HG03025 (cell line): ENCODE results near the gene ABI3BP.

Experiments
- ATAC-seq: cut with Tn5 transposase; IDR thresholded peaks from one replicate; pipeline ENCODE4 v1.9.1; 2021; ENCODE audit warnings: mild to moderate bottlenecking, moderate library complexity; ENCODE audit not compliant: unreplicated experiment, low FRiP score

ABI3BP gene

DNA sequence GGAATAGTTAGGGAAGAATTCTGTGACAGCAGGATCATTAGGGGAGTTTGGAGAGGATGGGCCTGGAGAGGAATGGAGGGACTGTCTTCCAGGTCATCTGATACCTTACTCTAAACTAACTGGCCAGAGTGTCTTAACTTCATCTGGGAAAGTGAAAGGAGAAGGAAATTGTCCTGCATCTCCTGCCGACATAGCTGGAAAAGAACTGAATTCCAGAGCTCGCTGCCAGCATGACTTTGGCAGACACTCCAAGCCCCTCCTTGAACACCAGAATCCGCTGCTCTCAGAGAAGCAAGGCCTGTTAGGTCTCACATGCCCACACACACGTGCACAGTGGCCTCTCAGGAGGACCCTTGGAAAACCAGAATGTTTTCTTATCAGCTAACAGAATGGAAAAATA lies 10.5 kb downstream of the ABI3BP start:
- no peak for ATAC-seq

DNA sequence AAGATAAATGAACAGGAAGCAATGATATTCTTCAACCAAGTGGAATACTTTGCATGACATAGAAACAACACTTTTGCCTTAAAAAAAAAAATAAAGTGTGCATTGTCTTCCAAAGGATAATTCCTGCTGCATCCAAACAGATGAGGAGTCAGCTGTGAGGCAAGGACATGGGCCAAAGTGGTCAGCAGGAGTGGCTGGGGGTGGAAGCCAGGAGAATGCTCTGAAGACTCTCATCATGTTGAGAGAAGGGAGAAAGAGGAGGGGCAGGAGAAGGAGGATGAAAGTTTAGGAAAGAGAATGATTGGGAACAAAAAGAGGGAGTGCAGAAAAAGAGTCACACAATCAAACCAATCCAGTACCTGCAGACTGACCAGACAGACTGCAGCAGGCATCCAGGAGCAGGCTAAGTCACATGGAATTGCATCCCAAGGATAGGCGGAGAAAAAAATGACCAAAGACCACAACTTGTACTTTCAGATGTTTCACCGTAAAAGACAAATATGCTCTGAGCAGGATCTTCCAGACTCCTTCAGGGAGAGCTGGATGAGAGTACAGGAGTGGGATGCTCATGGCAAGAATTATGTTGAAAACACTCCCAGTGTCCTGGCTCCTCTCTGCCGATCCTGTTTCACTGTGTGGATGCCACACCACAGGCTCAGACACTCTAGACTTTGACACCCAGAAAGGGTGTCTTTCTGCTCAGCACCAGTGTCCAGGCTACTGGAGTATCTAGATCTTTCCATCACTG lies 11.9 kb downstream of the ABI3BP start:
- no peak for ATAC-seq

DNA sequence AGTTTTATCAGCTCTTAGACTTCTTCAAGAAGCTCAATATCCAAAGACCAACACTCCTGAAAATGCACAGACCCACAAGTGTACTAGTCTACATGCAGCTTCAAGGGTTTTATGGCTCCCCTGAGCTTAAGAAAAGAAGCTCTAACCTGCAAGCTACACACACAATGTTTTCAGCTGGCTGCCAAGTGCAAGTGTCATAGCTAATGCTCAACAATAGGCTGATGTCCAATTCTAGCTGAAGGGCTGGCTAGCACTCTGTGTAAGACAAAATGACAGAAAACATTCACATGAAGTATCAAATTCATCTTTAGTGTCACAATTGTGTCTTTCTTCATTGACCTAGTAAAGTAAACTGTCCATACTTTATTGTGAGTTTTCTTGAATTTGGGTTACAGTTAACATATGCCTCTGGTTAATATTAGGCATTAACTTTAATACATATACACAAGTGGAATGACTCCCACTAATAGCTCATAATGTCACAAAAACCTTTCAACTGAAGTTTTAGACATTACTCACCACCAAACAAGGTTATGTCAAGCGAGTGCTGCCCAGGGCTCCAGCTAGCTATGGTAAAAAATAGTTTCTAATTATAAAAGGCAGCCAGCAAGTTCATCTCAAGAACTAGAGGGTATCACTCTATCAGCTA lies 15.1 kb downstream of the ABI3BP start:
- ATAC-seq = no peak

DNA sequence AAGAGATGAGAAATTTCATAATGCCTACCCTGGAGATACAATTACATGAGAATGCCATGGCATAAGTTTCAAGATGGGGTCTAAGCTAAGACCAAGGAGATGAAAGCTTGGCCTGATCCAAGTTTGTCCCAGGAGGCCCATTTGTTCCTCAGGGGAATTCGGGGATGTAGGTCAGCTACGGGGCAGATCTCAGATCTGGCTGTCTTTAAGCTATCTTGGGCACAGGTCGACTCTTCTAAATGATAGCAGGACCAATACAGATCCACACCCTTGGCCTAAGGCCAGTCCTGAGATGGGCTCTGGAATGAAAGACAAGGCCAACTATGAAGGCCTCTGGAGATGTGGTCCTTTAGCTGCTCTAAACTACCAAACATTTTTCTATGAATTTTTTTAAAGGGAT lies 16.6 kb downstream of the ABI3BP start:
- ATAC-seq = no peak

DNA sequence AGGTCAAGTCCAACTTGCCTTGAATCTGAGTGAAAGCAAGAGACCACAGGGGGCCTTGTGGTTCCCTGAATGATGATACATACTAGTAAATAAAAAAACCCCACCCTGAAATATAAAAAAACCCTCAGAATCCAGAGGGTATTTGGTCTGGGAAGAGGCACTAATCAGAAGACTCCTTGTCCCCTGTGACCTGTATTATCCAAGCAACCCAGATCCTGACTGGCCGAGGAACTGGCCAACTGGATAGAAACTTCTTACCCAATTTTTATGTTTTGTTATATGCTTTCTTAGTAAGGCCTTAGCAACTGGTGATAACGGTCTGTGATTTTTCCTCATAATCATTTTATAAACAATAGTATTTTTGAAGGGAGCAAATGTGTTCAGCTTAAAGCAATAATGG lies 17.5 kb downstream of the ABI3BP start:
- no peak for ATAC-seq

DNA sequence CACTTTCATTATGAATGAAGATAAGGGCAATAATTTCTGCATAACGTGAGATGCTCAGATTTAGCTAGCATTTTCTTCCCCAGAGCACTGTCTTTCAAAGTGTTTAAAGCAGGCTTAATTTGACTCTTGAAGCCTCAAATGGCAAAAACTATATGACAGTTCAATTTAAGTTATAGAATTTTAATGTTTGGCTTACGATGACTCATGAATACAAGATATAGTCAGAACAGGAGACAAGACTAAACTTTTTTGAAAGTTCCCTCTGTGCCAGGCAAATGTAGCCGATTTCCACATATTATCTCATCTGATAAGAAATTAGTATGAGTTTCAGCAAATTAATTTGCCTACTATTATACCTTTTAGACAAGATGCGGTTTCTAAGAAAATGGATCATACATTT lies 19.6 kb downstream of the ABI3BP start:
- no peak for ATAC-seq

DNA sequence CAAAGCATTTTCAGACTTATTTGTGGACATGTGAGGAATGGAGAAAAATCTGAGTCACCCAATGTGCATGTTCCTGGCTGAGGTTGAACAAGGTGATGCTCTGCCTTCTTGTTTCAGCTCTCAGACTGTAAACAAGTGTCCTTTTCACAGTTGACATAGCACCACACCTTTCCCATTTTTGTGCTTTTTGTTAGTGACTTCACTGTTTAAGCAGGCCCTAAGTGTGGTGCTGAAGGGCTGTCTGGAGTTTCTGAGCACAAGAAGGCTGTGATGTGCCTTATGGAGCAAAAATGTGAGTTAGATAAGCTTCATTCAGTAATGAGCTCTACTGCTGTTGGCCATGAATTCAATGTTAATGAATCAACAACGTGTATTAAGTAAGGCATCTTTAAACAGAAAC lies 20.4 kb downstream of the ABI3BP start:
- ATAC-seq = no peak

DNA sequence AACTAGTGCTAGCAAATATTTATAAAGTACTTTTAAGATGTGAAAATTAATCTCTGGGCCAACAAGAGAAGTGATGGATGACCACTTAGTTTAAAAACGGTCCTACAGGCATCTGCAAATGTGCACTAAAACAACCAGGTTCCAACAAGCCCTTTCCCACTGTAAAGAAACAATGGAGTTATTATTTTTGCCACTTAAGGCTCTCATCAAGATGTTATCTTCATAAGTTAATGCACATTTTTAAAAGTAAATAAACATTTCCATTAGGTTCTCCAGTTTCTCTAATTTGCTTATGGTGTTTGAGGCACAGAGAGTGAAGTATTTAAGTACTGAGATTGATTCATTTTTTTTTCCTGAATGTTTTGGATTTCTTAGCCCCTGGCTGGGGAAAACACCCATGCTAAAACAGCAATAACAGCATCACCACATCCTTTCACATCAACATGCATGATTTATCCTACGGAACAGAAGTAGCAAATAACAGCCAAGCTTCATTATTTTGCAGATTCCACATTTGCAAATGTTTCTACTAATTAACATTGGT lies 20.8 kb downstream of the ABI3BP start:
- ATAC-seq = no peak

DNA sequence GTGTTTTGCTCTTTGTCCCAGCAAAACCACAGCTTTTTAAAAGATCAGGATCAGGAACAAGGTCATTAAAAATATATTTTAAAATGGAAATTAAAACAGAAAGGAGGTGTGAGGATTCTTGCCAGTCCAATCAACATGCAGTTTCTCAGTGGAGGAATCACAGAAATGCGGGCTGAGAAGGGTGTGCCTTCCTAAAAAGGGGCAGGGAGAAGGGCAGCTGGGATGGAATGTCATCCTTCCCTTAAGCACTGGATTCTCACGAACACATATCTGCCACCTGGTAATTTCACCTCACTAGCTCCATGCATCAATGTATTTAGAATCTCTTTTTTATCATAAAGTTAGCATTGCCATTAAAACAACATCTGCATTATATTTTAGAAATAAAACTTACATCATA lies 21.4 kb downstream of the ABI3BP start:
- no peak for ATAC-seq

DNA sequence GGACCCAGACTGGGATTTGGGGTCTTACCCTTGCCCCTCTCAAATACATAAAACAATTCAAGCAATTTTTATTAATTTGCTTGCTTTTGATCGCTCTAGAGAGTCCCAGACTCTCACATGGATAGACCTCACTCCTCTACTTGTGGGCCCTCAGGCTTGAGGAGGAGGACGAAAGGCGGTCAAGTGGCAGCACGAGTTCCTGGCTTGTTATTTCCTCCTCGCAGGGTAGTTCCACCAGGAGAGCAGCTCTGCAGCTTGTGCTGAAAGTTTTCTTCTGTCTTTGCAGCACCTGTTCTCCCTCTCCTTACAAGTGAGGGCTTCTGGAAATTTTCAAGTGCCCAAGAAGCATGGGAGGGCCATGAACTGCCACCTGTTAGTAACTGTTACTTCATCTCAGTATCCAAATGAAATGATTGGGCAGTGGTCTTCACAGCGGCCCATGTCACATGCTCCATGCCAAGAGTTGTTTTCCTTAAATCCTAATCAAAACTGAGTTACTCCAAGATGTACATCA lies 22.7 kb downstream of the ABI3BP start:
- ATAC-seq = no peak

DNA sequence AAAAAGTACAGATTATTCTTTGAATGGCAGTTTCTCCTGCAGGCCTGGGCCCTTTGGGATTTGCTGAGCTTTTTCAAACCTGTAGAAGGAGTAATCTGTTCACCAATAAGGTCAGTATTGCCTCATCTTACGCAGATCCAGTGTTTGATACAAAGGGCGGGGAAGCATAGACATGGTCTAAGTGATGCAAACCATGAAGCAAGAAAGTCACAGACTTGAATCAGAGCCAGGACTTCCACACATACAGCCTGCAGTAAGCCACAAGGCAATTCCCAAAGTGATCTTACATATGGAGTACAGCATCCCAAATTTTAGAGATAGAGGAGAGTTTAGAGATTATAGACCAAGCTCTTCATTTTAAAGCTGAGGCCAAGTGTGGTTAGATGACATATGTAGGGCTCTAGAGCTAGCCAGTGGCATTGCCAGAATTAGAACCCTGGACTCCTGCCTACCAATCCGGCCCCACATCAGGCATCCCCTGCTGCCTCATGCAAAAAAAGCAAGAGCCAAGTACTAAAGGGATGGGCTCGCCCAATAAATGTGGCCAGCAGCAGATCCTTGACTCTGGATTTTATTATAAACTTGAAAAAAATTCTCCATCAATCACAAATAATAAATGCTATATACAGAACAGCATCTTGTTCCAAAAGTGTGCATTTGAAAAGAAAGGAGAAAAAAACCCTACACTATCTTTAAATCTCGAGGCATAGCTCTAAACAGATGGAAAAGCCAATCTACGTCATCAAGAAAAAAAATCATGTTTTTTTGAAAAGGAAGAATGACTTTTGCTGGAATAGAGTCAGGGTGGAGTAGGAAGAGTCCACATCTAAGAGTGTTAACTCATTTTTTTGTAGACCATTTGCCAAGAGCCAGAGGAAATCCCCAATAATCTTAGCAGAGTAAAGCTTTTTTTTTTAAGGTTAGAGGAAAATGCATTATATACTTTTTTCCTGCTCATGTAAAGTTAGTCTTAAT lies 24.0 kb downstream of the ABI3BP start:
- no peak for ATAC-seq

DNA sequence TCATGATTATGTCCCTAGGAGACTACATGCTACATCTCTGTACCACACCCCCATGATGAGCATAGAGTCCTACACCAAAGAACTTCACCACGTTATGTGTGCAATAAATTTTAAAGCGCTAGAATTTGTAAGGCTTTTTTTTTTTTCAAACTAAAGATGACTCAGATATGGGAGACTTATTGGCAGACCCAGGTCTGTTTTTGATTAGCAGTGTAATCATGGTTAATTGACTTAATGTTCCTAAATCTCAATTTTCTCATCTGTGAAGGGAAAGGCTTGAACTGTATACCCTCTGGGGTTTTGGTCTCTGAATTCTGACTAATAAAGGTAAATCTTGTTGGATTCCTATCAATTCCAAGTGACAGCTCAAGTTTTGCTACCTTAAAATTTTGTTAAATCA lies 26.4 kb downstream of the ABI3BP start:
- ATAC-seq = no peak

DNA sequence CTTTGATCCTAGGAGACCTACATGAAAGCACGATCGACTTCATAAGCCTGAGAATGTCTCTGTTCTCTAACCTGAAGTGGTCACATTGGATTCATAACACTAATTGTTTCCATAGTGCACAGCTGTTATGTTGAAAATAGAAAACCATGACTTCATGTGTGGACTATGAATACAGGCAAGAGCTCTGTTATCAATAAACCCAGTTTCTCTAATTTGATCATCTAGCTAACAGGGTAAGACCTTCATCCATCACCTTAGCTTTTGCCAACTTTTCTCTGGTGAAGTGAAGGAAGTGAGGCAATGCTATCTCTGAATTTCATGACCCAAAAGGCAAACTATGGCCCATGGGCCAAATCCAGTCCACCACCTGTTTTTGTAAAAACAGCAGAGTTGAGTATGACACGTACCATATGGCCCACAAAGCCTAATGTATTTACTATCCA lies 27.2 kb downstream of the ABI3BP start:
- no peak for ATAC-seq

DNA sequence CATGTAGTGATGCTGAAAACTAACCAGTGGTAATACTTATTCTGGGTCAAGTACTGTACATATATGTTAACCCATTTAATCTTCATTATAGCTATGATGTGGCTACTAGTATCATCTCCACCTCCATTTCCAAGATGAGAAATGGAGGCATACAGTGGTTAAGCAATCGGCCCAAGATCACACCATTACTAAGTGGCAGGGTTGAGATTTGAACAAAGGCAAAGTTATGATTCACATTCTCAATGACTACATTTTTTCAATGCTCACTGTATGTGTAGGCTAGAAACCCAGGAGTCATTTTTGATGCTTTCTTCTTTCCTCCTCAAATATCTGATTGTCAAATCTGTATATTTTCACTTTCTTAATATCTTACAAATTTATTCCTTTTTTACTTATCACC lies 30.2 kb downstream of the ABI3BP start:
- ATAC-seq = no peak

DNA sequence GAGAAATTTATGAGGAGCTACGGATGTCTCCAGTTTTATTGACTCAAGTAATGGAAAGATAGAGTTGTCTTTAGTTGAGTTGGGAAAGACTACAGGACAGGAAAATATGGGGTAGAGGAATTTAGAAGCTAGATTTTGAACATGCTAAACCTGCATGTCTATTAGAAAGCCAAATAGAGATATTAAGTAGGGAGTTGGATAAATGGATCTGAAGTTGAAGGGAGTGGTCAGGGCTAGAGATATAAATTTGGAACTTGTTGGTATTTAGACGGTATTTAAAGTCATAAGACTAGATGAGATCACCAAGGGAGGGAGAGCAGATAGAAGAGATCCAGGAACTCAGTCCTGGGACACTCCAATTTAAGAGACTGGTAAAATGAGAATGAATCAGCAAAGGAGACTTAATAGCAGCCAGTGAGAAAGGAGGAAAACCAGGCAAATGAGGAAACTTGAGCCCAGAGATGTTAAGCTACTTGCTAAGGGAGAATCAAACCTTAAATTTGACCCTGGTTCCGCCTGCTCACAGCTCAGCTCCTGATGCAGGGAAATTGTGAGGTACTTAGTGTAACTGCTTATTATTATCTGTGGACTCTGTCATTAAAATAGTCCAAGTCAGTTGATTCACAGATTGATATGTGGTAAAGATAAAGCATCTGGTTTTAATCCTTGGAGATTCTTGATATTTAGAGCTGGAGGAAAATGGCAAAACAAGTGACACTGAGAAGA lies 35.8 kb downstream of the ABI3BP start:
- no peak for ATAC-seq

DNA sequence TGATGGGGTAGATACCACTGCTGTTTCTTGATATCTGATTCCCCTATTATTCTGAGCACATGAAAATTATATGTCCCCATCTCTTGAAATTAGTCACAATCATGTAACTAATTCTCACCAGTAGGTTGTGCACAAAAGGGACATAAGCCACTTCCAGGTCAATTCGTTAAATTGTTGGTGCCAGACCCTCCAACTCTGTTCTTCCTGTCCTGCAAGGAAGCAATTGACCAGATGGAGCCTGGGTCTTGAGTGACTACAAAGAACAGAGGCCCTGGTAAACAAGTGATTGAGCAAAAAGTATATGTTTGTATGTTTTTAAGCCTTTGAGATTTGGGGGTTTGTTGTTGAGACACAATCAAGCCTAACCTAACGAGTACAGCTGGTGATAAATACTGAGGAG lies 36.9 kb downstream of the ABI3BP start:
- no peak for ATAC-seq

DNA sequence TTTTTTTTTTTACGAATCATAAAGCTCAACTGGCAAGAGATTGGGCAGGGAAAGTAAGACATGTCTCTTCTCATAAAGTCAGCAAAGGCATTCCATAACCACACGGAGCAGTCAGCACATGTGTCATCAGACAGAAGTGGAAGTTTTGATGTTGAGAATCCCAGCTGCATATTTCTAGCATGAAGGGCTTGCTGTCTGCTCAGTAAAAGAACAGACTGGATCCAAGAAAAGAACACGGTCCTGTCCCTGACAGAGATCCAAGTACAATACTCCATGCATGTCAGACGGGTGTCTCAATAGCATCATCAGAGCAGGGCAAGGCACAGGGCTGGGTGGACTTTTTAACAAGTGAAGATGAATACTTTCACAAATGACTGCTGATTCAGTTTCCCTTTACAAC lies 38.2 kb downstream of the ABI3BP start:
- no peak for ATAC-seq

DNA sequence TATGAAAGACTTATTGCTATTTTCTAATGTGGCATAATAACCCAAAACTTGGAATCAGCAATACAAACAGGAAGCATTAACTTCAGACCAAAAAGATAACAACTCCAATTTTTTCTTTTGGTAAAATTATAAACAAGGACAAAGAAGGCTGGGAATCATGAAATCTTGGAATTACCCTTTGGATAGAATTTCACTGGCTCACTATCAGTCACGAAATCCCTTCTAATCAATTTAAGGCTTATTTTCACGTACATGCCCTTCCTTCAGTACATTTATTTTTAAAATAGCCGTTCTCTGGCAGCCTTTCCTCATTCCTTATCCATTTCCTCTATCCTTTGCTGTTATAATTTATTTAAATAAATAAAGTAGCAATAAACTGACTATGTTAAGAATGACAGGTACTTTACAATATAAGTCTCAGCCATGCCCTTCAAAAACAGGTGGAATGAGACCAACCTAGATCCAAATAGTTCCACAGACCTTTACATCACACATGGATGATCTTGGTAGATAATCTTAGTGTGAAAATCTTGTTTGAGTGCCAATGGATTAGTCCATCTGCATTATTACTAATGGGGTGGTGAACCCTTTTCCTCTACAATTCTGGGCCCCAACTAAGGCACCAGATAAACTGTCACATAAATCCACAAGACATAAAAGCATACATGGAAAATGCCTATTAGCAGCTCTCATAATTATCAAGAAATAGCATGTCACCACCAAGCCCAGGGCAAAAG lies 38.9 kb downstream of the ABI3BP start:
- no peak for ATAC-seq

DNA sequence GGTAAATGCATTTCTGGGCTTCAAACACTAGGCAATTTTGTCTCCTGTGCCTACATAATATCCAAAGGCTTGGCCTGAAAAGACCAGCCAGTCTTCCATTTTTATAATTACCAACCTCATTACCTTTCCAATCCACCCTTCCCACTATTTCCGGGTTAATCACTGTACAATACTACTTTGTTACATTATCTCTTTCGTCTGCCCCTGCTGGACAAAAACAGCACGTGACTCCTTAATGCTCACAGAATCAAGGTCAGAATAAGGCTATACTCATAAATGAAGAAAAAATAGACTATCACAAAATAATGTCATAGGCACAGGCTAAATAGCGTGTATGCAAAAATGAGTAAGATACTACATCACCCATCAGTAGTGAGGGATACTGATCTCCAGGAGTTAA lies 40.1 kb downstream of the ABI3BP start:
- no peak for ATAC-seq
